Hematopoietic multipotent progenitor cell treated with erythropoietin and hydrocortisone succinate and interleukin-3 and kit ligand, for 17 days (in vitro differentiated cells): ENCODE measurements around the gene GLRX5.
A peak's percentile ranks its signal among the peaks of the same experiment; 100 is the strongest.
"Not testable (repeated sequence)": the region's sequence is repeated elsewhere in the genome, so short reads cannot be mapped to it uniquely, and the experiment has no call there.

ENCODE experiments used
- DNase-seq: peaks from one replicate; pipeline ENCODE4 v3.0.0-alpha.2; 2015; ENCODE audit warnings: low spot score

The GLRX5 gene

DNA sequence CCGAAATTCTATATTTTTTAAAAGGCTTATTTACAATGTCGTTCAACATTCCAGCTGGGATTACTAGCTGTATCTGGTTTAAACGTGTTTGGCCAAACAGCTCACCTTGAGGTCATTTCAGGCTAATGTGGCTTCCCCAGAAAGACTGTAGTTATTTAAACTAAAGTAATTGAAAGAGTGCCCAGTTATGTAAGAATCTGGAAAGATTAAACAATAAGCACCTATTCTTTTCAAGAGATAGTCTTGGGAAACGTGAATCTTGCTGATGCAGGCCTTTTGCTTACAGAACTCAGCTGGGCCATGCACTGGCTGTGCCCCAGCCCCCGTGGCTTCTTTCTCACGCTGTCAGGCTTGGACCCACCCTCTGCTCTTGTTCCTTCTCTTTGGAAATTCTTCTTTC lies 24.4 kb downstream of the GLRX5 start:
- no peak for DNase-seq

DNA sequence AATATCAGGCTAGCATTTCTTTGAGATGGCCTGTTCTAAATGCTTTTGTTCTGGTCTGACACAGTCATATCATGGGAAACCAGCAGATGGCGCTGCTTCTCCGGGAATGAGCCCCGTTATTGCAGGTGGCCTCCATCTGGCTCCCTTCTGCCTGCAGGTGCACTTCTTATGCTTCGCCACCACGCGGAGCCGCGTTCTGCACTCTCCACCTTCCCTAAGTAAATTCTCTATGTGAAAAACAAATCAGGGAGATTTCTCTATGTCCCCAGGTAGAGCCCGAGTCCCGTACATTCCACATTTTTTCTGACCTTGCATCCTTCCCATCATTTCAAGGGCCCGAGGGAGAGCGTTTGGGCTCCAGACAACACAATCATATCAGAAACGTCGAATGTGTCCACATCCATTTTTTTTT lies 26.2 kb downstream of the GLRX5 start:
- DNase-seq = peak; percentile 94

DNA sequence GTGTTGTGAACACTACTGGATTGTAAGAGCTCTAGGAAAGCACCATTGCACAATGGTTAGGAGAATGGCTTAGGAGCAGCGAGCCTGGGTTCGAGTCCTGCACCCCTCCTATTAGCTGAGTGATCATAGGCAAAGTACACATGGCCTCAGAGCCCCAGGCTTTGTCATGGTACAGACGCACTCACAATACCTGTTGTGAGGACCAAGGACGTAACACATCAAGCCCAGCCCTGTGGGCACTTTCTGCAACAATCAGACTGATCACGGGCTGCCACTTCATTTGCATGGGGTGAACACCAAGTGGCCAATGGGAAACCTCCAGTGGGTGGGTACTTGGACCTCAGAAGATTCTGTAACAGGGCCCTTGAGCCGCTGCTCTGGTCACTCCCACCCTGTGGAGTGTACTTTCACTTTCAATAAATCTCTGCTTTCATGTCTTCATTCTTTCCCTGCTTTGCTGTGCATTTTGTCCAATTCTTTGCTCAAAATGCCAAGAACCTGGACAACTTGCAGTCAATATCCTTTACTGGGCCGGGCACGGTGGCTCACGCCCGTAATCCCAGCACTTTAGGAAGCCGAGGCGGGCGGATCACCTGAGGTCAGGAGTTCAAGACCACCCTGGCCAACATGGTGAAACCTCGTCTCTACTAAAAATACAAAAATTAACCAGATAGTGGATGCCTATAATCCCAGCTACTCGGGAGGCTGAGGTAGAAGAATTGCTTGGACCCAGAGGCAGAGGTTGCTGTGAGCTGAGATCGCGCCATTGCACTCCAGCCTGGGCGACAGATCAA lies 28.2 kb downstream of the GLRX5 start:
- no peak for DNase-seq

DNA sequence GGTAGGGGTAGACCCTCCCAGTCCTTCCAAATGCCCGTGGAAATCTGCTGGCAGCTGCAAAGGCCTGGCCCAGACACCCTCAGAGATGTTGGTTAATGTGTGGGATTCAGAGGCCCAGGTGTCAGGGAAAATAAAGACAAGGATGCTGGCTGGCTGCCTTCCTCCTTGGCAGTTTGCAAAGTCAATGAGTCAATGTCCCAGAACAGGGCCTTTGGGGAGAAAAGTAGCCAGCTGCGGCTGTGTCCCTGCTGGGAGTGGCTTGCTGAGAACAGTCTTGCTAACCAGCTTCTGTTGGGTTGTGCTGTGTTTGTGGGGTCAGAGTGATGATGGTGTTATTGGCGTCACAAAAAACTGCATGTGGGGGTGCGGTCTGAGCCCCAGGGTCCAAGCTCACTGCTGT lies 29.2 kb downstream of the GLRX5 start:
- no peak for DNase-seq

DNA sequence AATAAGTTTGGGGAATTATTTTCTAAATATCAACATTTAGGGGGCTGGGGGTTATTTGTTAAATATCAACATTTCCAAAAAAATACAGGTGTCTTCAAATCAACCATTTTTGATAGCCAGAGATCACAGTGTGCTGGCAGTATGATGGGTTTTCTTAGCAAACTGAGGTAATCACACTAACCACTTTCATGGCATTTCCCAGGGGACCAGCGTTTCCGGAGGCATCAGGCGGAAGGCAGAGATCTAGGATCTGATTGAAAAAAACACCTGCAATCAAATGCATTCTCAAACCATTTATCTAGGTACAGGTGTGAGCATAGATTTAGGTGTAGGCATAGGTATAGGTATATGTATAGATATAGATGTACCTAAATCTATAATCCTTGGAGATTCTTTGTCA lies 34.6 kb downstream of the GLRX5 start:
- DNase-seq = no peak

DNA sequence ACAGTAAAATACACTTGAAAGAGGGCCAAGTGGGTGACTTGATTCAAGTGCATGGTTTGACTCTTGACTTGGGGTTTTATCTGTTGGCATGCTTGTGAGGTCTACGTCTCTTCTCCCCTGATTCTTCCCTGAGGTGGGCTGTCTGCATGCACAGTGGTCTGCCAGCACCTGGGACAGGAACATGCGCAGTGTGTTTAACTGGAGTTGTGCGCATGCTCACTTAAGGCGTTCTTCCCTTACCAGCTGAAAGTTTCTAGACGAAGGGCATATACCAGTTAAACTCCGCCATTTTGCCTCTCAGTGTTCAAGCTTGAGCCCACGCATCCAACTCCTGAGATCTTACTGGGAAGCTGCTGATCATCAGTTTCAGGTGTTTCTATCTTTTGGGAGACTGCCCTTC lies 38.5 kb downstream of the GLRX5 start:
- no peak for DNase-seq

DNA sequence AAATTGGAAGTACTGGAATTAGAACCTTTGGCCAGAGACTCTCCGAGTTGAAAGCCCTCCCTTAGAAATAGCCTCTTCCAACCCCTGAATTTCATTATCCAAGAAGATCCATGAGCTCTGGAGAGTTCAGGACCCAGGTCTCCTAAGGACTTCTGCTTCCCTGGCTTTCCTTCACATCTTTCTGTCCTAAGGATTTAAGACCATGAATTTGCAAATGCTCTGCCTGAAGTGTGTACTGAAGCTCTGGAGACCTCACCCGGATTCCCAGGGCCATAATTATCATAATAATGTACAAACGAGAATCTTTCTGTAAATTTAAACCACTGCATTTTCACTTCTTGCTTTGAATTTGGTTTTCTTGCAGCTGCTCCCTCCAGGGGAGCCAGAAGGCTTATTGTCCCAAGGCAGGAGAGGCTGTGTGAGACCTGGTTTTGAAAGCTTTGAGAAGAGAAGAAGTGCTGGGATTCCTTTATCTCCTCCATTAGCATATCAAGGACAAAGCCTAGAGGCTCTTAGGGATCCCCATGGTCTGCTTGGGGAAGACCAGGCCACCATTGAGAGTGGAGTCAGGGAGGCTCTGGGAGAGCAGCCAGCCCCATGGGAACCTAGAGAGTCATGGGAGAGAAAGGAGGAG lies 41.1 kb downstream of the GLRX5 start:
- DNase-seq = no peak

DNA sequence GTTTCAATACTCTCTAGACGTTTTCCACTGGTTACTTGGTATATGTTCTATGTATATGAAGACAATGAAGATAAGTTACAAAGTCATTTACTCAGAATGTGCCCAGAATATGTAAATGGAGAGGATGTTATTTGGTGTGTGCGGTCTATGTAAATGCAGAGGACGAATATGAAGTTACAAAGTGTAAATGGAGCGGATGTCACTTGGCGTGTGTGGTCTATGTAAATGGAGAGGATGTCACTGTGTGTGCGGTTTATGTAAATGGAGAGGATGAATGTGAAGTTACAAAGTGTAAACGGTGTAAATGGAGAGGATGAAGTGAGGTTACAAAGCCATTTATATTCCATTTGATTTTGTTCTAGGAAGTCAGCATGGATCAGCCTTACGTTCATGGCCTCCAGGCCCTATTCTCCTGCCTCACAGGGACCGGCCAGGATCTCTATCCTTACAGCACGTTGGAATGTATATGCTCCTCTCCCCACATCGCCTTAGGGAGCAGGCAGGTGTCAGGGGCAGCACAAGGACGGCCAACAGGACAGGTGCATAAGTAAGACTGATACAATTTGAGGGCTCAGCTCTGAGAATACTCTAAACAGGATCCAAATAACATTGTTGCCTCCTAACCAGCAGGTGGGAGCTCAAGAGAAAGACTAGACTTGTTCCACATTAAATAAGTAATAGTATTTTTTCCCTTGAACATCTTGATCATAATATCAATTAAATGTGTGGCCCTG lies 42.4 kb downstream of the GLRX5 start:
- DNase-seq = no peak

DNA sequence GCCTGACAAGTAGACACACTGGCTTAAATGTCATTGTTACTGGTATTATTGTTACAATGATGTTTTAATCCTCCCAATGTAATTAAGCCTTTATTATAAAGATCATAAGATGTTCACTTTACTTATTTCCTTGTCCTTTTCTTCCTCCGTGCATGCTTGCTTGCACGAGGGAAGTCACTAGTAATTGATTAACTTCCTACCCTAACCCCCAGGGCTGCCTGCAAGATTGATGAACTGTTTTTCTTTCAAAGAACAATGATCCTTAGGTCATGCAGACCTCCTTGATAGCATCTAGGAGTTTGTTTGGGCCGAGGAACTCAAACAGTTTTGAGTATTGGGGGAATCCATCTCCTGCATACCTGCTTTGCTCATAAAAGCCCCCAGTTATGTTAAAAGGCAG lies 43.0 kb downstream of the GLRX5 start:
- DNase-seq = no peak

DNA sequence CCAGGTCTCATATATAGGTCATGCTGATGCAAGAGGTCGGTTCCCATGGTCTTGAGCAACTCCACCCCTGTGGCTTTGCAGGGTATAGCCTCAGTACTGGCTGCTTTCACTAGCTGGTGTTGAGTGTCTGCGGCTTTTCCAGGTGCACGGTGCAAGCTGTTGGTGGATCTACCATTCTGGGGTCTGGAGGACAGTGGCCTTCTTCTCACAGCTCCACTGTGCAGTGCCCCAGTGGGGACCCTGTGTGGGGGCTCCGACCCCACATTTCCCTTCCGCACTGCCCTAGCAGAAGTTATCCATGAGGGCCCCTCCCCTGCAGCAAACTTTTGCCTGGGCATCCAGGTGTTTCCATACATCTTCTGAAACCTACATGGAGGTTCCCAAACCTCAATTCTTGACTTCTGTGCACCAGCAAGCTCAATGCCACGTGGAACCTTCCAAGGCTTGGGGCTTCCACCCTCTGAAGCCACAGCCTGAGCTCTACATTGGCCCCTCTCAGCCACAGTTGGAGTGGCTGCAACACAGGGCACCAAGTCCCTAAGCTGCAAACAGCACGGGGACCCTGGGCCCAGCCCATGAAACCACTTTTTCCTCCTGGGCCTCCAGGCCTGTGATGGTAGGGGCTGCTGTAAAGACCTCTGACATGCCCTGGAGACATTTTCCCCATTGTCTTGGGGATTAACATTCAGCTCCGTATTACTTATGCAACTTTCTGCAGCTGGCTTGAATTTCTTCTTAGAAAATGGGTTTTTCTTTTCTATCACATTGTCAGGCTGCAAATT lies 49.2 kb downstream of the GLRX5 start:
- not testable (repeated sequence) for DNase-seq

DNA sequence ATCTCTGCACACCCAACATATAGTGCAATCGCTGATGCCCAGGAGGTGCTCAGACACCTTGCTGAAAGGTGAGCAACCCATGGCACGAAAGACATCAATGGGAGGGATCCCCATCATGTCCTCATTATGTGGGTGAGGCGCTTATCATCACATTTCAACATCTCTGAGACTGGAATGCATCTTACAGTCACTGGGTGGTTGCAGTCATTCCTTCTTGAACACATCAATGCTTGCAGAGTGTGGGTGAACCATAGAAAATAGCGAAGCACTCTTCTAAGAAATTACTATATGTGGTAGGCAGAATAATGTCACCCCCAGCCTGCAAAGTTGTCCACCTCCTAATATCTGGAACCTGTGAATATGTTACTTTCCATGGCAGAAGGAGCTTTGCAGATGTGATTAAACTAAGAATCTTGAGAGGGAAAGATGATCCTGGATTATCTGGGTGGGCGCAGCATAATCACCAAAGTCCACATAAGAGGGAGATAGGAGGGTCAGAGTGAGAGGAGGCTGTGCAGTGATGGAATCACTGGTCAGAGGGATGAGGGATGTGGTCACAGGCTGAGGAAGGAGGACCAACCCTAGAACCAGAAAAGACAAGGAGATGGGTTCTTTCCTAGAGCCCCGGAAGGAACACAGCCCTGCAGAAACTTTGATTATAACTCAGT lies 51.2 kb downstream of the GLRX5 start:
- no peak for DNase-seq

DNA sequence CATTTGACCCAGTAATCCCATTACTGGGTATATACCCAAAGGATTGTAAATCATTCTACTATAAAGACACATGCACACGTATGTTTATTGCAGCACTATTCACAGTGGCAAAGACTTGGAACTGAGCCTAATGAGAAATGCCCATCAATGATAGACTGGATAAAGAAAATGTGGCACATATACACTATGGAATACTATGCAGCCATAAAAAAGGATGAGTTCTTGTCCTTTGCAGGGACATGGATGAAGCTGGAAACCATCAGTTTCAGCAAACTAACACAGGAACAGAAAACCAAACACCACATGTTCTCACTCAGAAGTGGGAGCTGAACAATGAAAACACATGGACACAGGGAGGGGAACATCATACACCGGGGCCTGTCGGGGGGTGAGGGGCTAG lies 56.3 kb downstream of the GLRX5 start:
- DNase-seq = not testable (repeated sequence)
